GM18505 (cell line): ENCODE measurements around the gene TAF3.

Experiments used
- ATAC-seq: cut with Tn5 transposase; IDR thresholded peaks from one replicate; pipeline ENCODE4 v1.9.1; 2021; ENCODE audit not compliant: unreplicated experiment
- POLR2A ChIP-seq: IDR thresholded peaks from 4 replicates; pipeline ENCODE4 v1.6.1; 2011; ENCODE audit warnings: borderline replicate concordance; ENCODE audit not compliant: insufficient read depth, insufficient read length; ENCODE audit errors: extremely low read depth

Gene TAF3

DNA sequence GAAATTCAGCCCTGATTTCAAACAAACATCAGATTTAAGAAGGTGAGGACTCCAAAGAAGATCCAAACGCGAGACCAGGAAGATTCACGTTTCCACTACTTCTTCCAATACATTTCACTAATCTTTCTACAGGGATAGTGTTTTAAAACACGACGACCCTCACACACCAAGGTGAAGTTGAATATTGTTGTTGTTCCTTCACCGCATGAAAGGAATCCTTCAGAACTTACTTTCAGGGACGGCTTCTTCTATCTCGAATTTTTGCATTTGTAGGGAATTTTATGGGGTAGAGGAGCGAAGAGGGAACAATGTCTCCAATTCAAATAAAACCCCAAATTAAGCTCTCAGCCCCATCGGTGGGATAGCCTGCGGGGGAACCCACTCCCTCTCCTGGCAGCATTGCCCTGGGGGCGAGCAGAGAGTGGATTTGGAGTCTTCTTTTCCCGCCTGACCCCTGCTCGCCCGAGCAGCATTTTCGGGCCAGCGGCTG, 234.7 kb downstream of the TAF3 start:
- TF ChIP-seq POLR2A, result no peak
- ATAC-seq, result no peak

DNA sequence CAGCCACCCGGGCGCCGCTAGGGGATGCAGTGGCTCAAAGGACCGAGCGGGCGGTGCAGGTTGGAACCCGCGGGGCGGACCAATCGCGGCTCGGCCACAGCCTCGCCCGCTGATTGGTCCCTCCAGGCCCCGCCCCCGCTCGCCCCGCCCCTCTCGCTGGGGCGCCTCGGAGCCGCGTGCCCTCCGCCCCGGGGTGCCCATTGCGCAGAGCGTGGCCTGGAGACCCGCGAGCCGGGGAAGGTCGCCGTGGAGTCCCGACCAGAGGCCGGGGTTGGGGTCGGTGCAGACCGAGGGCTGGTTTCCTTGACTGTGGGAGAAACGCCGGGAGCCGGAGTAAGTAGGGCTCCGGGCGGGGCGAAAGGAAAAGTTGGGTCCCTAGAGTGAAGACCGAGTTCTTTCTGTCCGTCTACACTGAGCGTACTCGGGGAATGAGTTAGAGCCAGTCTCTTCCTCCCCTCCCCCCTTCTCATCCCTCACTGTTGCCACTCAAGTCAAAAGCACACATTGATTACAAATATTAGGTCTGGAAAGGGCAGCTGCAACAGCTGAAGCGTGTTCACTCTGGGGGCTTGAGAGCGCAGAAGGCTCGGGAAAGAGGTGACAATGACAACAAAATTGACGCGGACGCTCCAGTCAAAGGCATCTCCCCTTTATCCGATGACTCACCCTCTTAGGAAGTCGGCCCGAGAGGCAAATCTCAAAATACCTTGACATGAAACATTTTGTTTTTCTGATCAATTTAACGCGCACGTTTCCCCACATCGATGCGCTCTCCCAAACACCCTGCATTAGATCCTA, 235.3 kb downstream of the TAF3 start:
- ATAC-seq, result peak; percentile 65
- peak; percentile 56 for TF ChIP-seq POLR2A

DNA sequence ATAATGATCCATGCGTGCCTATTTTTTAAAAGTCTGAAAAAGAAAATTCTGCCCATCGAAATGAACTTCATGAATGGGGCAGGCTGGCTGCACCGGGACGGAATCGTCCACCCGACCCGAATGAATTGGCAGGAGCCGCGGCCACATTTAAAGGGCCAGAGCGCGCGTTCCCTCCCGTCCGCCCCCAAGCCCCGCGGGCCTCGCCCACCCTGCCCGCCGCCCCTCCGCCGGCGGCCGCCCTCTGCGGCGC, 235.9 kb downstream of the TAF3 start:
- no peak for TF ChIP-seq POLR2A
- peak; percentile 5 for ATAC-seq

DNA sequence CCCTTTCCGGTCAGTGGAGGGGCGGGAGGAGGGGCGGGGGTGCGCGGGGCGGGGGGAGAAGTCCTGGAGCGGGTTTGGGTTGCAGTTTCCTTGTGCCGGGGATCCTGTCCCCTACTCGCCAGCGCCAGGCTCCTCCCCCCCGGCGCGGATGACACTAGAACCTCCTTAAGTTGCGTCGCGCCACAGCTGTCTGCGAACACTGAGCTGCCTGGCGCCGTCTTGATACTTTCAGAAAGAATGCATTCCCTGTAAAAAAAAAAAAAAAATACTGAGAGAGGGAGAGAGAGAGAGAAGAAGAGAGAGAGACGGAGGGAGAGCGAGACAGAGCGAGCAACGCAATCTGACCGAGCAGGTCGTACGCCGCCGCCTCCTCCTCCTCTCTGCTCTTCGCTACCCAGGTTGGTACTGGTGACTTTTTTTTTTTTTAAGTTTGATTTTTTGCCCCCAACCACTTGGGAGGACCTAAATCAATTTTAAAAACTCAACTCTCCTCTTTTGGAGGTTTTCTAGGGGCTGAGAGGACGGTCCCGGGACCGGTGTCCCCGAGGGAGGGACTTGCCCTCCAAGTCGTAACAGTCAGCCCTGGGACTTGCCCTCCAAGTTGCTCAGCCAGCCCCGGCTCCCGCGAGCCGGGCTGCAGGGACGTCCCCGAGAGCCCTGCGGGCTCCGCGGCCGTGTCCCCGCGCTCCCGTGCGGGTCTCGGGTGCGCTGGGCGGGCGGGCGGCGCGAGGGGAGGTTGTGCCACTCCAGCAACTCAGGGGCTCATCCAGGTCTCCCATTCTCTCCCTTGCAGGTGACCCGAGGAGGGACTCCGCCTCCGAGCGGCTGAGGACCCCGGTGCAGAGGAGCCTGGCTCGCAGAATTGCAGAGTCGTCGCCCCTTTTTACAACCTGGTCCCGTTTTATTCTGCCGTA, 236.4 kb downstream of the TAF3 start, which contains the start of gene GATA3:
Gene GATA3, plus strand, starts transcription at position 195 of the 914 bp plus-strand sequence. CDS start 968 bp downstream, outside the sequence.
- TF ChIP-seq POLR2A, result peak; percentile 66
- ATAC-seq, result peak; percentile 34

DNA sequence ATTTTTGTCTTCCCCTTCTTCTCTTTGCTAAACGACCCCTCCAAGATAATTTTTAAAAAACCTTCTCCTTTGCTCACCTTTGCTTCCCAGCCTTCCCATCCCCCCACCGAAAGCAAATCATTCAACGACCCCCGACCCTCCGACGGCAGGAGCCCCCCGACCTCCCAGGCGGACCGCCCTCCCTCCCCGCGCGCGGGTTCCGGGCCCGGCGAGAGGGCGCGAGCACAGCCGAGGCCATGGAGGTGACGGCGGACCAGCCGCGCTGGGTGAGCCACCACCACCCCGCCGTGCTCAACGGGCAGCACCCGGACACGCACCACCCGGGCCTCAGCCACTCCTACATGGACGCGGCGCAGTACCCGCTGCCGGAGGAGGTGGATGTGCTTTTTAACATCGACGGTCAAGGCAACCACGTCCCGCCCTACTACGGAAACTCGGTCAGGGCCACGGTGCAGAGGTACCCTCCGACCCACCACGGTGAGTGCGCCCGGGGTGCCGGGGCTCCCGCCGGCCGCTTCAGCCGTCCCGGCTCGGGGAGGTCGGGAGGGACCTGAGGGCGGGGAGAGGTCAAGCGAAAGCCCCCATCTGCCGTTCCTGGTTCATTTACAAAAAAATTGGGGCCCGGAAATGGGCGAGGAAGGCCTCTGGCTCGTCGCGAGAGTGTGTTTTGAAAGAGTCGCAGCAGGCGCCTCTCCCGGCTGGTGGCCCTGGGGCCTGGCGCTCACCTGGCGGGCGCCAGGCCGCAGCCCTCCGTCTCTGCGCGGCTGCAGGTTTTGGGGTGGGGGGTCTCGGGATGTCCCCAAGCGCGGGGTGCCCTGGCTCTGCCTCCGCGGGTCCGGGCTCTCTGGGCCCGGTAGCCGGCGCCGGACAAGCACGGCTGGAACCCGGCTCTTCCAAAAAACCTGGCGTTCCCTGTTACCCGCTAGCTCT, 237.4 kb downstream of the TAF3 start:
- no peak for ATAC-seq
- TF ChIP-seq POLR2A, result peak; percentile 19

DNA sequence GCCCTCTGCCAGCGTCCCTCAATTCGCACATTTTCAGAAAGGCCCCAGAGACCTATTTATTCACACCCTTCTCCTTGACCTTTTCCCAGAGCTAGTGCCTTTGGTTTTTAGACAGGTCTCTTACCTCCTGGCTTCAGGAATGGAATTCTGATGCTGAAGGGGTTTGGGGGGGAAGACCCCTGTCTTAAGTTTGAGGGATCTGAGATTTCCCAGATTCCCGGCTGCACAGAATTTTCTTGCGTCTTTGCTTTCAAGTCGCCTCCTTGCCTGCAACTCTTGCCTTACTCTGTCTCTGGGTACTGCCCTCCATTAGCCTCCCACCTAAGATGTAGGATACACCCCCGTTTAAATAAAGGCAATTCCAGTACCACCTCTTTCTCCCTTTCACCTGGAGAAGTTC, 238.1 kb downstream of the TAF3 start:
- ATAC-seq, result no peak
- no peak for TF ChIP-seq POLR2A

DNA sequence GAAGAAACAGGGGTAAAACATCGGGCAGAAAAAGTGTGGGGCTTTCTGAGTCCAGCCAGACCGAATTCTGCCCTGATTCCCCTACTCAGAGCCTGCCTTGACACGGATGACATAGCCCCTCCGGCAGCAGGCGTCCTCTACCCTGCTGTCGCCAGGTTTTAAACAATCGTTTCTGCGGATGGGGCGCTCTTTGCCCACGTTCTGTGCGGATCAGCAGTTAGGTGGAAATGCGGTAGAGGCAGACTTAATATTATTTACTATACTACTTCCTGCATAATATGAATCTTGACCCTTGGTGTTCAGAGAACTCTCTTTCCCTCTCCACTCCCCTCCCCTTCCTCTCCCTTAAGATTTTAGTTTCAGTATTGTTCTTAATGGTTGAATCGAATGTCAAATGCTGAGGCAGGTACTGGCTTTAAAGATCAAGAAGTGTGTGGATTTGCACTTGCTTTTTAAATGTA, 238.6 kb downstream of the TAF3 start:
- peak; percentile 39 for TF ChIP-seq POLR2A
- ATAC-seq, result peak; percentile 16

DNA sequence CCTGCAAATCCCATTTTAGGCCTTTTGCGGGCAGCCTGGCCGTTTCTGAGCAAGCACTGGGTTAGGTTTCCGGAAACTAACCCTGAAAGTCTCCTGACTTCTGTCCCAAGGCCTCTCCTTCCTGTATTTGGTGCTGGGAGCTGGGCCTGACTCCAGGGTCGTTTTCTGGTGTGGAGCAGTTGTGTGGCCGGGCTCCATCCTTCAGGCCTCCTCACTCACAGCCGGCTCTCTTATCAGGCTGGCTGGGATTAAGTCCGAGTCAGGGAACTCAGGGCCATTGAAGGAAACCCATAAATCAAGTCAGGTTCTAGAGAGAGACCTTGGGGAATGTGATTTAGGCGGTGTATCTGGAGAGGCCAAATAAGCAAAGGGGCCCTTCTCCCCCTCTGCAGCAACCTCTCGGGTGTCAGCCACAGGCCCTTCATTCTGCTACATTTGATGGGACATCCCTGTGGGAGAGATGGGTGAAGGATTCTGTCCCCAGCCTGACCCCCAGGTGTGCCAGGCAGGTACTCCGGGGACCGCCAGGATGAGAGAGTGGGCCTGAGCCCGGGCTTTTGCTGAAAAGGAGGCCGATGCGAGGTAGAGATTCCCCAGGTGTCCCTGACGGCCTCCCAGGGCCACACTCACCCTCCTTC, 239.4 kb downstream of the TAF3 start:
- no peak for ATAC-seq
- no peak for TF ChIP-seq POLR2A

DNA sequence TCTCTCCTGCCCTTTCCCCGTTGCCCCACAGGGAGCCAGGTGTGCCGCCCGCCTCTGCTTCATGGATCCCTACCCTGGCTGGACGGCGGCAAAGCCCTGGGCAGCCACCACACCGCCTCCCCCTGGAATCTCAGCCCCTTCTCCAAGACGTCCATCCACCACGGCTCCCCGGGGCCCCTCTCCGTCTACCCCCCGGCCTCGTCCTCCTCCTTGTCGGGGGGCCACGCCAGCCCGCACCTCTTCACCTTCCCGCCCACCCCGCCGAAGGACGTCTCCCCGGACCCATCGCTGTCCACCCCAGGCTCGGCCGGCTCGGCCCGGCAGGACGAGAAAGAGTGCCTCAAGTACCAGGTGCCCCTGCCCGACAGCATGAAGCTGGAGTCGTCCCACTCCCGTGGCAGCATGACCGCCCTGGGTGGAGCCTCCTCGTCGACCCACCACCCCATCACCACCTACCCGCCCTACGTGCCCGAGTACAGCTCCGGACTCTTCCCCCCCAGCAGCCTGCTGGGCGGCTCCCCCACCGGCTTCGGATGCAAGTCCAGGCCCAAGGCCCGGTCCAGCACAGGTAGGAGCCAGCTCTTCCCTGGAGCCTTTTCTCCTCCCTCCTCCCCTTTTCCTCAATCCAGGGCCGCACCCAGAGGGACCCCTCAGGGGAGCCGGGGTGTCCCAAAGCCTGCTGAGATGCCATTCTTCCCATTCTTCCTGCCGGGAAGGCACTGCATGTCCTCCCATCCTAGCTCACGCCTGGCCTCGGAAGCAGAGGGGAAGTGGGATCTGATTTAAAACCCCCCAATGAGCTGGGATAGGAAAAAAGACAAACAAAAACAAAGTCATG, 240.2 kb downstream of the TAF3 start:
- no peak for TF ChIP-seq POLR2A

DNA sequence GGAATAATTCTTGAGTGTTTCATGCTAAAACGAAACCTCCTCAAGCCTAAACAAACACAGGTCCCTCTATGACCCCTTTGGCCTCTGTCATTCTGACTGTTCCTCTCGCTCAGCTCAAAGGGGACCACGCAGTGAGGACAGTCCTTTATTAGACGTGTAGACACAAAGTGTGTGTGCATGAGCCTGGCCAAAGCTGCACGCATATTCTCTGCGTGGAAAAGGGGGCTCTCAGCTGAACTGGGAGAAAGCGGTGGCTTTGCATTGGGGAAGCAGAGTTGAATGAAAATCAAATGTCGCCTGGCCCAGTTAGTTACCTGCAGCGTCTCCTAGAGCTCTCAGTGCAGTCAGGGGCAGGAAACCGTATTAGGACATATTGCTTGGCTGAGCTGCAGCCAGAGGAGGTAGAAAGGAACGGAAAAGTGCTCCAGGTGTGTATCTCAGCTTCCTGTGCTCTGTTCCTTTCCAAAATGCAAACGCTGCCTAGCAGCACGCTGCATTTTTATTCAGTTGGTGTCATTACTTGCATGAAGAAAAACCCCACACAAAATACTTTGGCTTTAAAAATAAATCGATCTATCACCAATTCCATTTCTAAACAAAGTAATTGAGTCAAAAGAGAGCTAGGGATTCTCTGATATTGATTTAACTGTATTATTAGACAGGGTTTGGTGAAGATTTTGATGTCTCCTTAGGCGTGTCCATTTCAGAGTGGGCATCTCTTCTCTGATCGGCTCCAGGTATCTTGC, 241.1 kb downstream of the TAF3 start:
- TF ChIP-seq POLR2A, result no peak
- no peak for ATAC-seq

More for the DNA sequence above, 240.2 kb downstream of the TAF3 start:
- no peak for ATAC-seq
